ENCODE measurements around the gene OR2A12.

Gene OR2A12

GRCh38 chr7:144137501-144137900, 51.4 kb downstream of the OR2A12 start:
- no peaks in the 10 kb centered on the region for H3K4me1 Mint-ChIP-seq (ENCODE audit: low read depth)
- no peaks in the 10 kb centered on the region for H3K36me3 Mint-ChIP-seq (ENCODE audit: low read depth)
- H3K27me3 Mint-ChIP-seq: no peaks in the 10 kb centered on the region
- DNase-seq: no peak
- no peaks in the 10 kb centered on the region for H3K9me3 Mint-ChIP-seq
- no peak overlapping the region for H3K4me3 Mint-ChIP-seq
- H3K27ac Mint-ChIP-seq: no peak overlapping the region

DNA sequence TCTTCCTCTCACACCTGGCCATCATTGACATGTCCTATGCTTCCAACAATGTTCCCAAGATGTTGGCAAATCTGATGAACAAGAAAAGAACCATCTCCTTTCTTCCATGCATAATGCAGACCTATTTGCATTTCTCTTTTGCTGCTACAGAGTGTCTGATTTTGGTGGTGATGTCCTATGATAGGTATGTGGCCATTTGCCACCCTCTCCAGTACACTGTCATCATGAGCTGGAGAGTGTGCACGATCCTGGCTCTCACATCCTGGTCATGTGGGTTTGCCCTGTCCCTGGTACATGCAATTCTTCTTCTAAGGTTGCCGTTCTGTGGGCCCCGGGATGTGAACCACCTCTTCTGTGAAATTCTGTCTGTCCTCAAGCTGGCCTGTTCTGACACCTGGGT, 56.1 kb downstream of the OR2A12 start:
- no peak for DNase-seq
- no peaks in the 10 kb centered on the region for H3K27me3 Mint-ChIP-seq
- H3K36me3 Mint-ChIP-seq (ENCODE audit: low read depth): no peaks in the 10 kb centered on the region
- peaks cover 3% of the 10 kb centered on the region for H3K9me3 Mint-ChIP-seq
- no peak overlapping the region for H3K27ac Mint-ChIP-seq
- H3K4me1 Mint-ChIP-seq (ENCODE audit: low read depth): no peaks in the 10 kb centered on the region
- no peak overlapping the region for H3K4me3 Mint-ChIP-seq

DNA sequence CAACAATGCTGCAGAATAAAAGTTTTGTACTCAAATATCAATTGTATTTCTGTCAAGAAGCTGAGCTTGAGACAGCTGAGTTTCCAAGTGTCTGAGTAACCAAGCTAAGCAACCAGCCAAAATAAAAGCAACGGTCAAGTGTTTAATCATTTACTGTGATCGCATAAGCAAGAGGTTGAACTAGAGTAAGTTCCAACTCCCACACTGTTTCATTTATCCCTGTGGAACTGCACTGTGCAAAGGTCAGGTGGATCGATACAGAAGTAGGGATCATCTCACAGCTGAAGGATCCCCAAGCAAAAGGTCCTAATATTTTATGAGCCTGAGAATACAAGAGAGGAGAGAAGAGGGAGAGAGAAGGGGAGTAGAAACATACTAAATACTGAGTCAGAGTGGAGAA, 58.3 kb downstream of the OR2A12 start:
- Mint-ChIP-seq H3K36me3 (ENCODE audit: low read depth) (no peaks in the 10 kb centered on the region), H3K4me3 (no peak overlapping the region), H3K27me3 (no peaks in the 10 kb centered on the region), H3K4me1 (ENCODE audit: low read depth) (no peaks in the 10 kb centered on the region), H3K9me3 (peaks cover 18% of the 10 kb centered on the region), H3K27ac (no peak overlapping the region)
- DNase-seq: no peak

DNA sequence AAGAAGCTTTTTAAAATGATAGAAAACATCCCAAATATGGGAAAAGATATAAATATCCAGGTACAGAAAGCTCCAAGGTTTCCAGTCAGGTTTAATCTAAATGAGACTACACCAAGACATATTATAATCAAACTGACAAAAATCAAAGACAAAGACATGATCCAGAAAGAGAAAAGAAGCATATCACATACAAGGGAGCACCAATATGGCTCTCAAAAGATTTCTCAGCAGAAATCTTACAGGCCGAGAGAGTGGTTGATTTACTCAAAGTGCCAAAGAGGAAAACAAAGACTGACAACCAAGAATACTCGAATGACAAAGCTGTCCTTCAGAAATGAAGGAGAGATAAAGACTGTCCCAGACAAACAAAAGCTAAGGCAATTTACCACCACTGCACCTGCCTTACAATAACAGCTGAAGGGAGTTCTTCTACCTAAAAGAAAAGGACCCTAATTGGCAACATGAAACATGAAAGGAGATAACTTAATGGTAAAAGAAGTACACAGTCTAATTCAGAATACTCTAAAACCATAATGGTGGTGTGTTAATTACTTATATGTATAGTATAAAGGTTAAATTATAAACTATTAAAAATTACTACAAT, 62.2 kb downstream of the OR2A12 start:
- Mint-ChIP-seq H3K9me3 (peaks cover 28% of the 10 kb centered on the region), H3K27me3 (peaks cover 11% of the 10 kb centered on the region), H3K36me3 (ENCODE audit: low read depth) (no peaks in the 10 kb centered on the region), H3K4me3 (no peak overlapping the region), H3K27ac (no peak overlapping the region), H3K4me1 (ENCODE audit: low read depth) (no peaks in the 10 kb centered on the region)
- DNase-seq: no peak

All from activated T-cell treated with anti-CD3 and anti-CD28 coated beads, Interleukin-2, amount 50 U/mL, for 24 hours (primary cell).